NCI-H1436 treated with DMSO at 0.1 percent for 48 hours (cell line): ENCODE data around the gene CSGALNACT2.

ENCODE experiments used
- DNase-seq: peaks from one replicate; lab custom pipeline; 2025; lab: John Stamatoyannopoulos, UW

Gene CSGALNACT2

DNA sequence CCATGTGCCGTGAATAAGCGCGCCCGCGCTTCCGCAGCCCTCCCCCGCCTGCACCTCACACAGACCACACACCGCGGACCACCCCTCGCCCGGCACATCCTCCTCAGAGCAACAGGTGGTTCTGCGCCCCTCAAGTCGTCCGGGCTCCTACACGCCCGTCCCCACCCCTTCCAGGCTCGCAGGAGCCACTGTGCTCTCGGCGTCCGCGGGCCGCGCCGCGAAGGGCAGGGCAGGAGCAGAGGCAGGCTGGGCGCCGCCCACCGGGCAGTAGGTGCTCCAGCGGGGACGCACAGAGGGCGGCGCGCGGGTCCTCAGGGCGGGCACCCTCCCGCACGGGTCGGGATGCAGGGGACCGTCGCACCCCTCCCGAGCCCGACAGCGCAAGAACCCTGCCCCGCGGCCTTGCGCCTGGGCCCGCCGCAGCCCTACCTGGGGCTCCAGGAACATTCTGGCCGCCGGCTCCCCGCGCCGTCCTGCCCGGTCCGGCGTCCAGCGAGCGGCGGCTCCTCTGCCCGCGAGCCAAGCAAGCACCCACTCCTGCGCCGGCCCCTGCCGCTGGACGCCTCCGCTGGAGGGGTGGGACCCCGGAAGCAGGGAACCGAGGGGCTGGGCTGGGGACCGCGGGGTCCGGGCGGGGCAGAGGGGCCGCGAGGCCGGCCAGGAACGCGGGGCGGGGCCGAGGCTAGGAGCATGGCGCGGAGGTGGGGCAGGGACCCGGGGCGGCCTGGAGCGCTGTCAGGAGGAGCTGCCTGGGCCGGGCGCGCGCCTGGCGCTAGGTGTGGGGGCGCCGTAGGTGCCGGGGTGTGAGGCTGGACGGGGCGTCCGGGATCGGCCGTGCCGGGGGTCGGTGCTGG, 91.2 kb downstream of the CSGALNACT2 start:
- DNase-seq: no peak

DNA sequence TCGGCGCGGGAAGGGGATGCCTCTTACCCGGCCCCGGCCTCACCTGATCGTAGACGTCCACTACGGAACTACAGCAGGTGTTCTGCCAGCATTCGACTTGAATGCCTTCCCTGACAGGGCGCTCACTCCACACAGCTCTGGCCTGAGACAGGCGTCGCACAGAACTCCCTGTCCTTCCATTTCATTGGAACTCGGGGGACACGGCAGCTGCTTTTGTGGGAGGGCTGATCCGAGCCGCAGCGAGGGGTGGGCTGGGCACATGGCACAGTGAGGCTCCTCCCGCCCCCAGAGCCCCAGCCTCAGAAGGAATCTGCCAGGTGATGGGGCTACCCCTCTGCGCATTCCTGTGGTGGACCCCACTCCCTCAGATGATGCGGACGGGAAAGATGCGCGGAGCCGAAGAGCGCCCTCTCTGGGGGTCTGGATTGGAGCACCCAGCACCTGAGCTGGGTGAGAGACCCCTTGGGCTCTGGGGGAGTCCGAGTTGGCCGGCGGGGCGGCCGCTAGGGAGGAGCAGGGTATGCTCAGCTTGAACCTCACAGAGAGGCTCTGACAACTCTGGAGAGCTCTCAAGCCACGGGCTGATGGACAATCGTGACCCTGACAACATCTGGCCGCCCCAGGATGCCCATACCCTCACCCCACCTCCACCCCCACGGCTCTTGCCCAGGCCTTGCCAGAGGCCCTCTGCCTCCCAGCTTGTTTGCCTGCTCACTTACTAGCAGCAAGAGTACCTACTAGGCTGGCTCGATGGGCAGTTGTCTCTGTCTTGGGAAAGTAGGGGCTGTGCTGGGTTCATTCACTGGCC, 92.1 kb downstream of the CSGALNACT2 start:
- DNase-seq: no peak

DNA sequence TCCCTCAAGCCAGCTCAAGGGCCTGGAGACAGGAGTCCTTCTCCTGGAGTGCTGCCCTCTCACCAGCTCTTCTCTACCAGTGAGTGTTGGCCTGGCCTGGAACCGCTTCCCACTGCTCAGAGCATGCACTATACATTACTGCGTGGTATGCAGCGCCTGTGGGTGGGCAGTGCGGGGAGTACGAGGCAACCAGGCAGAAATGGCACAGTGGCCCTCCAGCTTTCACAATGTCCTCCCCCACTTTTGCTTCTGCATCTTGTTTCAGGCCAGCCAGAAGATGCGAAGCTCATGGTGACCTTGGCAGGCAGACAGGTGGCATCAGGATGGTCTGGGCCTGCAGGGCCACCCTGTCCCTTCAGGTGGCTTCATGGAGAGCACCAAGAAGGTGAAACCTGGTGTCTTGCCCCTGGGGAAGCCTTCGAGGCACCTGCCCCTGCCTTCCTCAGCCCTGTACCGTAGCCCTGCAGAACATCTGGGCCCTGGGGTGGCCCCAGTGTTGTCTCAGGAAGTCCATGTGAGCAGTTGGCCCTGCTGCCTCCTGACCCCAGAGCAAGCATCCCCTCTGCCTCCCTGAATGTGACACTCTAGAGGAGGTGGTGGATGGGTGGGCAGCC, 92.8 kb downstream of the CSGALNACT2 start:
- no peak for DNase-seq

DNA sequence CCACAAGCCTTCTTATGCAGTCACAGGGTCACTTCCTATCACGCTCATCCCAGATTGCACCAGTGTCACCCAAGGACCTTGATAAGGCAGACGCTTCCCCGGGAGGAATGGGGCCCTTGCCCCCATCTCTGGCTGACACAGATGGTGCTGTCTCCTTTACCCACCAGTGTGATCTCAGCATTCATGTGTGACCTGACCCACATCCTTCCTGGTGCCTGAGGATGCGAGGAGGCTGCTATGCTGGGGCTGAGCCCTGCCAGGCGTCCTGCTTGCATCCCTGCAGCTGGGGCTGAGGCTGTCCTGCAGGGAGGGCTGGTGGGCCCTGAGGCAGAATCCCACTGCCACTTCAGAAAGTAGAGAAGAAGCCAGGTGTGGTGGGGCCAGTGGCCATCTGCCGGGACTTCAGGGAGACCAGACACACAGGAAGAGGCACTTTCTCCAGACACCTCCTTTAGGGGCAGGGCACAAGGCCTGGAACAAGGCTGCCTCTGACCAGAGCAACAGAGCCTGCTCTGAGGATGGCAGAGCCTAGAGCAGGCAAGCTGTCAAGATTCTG, 93.4 kb downstream of the CSGALNACT2 start:
- DNase-seq: no peak

DNA sequence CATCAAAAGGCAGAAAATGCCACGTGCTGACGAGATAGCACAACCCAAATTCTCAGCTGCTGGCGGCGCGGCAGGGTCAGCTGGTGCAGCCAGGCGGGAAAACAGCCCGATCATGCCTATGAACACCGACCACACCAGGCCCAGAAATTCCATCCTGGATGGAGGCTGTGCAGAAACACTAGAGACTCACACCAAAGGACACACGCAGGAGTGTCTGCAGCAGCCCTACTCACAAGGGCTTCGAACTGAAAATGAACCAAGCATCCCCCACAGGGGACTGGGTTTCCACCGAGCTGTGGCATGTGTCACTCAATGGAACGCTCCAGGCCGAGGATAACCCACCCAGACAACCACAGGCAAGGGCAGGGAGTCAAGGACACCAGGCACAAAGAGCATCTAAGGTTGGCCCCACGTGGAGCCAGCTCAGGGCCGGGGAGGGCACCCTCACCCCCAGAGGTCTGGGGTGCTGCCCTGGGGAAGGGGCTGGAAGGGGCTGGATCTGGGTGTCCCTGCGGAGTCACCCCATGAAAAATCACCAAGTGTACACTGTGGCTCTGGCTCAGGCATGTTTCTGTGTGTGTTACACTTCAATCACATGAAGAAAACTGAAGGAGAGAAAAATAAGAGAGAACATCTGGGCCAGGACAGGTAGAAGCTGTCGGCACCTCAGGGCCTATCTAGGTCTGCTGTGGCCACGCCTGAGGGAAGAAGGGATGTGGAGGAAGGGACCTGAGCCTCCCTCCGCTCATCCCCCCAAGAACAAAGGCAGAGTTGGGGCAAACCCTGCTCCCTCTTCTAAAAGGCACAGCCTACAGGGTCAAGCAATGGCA, 95.6 kb downstream of the CSGALNACT2 start:
- no peak for DNase-seq

- DNase-seq: no peak
These were observed 96.3 kb downstream of the CSGALNACT2 start for GRCh38 chr10:43234471-43235041.
